ENCODE results near the gene CD82. TPM values are rescaled to one million over a fixed set of nuclear protein-coding genes. Genes with fewer than 3 reads are reported as not detected.
A peak's percentile ranks its signal among the peaks of the same experiment; 100 is the strongest.

Gene CD82
- total RNA-seq, 1 donor = 23.2 TPM

GRCh38 chr11:44621140-44621681 lies 55.7 kb downstream of the CD82 start:
- Histone ChIP-seq H2AFZ (ENCODE audit: low read length) (no peak overlapping the region), H3K79me2 (ENCODE audit: insufficient read depth, low read length) (no peaks in the 10 kb centered on the region), H4K20me1 (ENCODE audit: insufficient read depth, low read length) (peaks cover 2% of the 10 kb centered on the region), H3K36me3 (ENCODE audit: insufficient read depth, low read length) (peaks cover 3% of the 10 kb centered on the region), H3K4me3 (ENCODE audit: insufficient read depth, low read length) (no peak overlapping the region), H3K27me3 (ENCODE audit: insufficient read depth, low read length) (no peaks in the 10 kb centered on the region), H3K4me2 (ENCODE audit: insufficient read depth, low read length) (peak overlapping the region; percentile 62), H3K27ac (ENCODE audit: low read depth, low read length) (no peak overlapping the region), H3K9me3 (ENCODE audit: low read depth, low read length) (no peaks in the 10 kb centered on the region), H3K4me1 (ENCODE audit: insufficient read depth, low read length) (peaks cover 2% of the 10 kb centered on the region)
- DNase-seq (ENCODE audit: insufficient read length, low spot score, missing footprints) = peak; percentile 98
- peak; percentile 92 for TF ChIP-seq CTCF (IDR thresholded peaks at IDR 0.05; ENCODE audit: extremely low read depth, low read depth, low read length)

DNA sequence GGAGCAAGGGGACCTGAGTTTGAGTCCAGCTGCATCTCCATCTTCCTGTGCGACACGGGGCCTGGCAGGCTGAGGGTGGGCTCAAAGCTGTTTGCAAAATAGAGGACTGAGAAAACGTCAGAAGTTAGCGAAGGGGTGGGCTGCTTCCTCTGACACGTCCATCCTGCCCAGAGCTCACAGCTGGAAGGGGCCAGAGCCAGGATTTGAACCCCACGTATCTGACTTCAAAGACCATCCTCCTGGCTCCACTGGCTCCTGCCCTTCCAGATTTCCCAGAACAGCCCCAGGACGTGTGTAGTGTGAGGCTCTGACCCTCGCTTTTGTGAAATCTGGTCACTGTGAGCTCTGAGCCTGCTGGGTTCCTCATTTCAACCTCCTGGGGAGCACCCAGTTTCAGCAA lies 56.3 kb downstream of the CD82 start:
- peak; percentile 63 for DNase-seq (ENCODE audit: insufficient read length, low spot score, missing footprints)
- Histone ChIP-seq H2AFZ (ENCODE audit: low read length) (no peak overlapping the region), H3K79me2 (ENCODE audit: insufficient read depth, low read length) (no peaks in the 10 kb centered on the region), H3K4me1 (ENCODE audit: insufficient read depth, low read length) (peaks cover 2% of the 10 kb centered on the region), H4K20me1 (ENCODE audit: insufficient read depth, low read length) (peaks cover 2% of the 10 kb centered on the region), H3K4me2 (ENCODE audit: insufficient read depth, low read length) (no peak overlapping the region), H3K9me3 (ENCODE audit: low read depth, low read length) (peaks cover 2% of the 10 kb centered on the region), H3K36me3 (ENCODE audit: insufficient read depth, low read length) (no peaks in the 10 kb centered on the region), H3K27ac (ENCODE audit: low read depth, low read length) (no peak overlapping the region), H3K27me3 (ENCODE audit: insufficient read depth, low read length) (no peaks in the 10 kb centered on the region), H3K4me3 (ENCODE audit: insufficient read depth, low read length) (no peak overlapping the region)
- no peak for TF ChIP-seq CTCF (IDR thresholded peaks at IDR 0.05; ENCODE audit: extremely low read depth, low read depth, low read length)

DNA sequence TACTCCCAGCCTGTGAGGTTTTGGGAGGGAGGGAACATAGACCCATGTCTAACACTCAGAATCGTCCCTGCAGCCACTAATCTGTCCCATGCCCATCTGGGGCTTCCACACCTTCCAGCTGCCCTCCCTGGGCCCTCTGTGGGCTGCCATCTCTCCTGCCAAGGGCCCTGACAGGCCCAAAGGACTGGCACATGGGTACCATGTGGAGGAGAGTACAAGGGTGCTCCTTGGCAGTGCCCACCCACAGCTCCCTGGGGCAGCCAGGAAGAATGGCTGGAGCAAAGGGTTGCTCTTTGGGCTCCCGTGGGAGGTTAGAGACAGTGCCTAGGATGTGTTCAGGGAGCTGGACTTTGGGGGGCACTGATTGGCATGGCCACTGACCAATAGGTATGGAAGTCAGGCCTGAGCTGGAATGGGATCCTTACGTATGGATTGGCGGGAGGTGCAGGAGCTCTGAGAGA lies 56.8 kb downstream of the CD82 start:
- peak; percentile 35 for DNase-seq (ENCODE audit: insufficient read length, low spot score, missing footprints)
- no peaks in the 10 kb centered on the region for H3K36me3 ChIP-seq (ENCODE audit: insufficient read depth, low read length)
- no peak overlapping the region for H2AFZ ChIP-seq (ENCODE audit: low read length)
- no peak for TF ChIP-seq CTCF (IDR thresholded peaks at IDR 0.05; ENCODE audit: extremely low read depth, low read depth, low read length)
- no peaks in the 10 kb centered on the region for H3K27me3 ChIP-seq (ENCODE audit: insufficient read depth, low read length)
- H3K4me2 ChIP-seq (ENCODE audit: insufficient read depth, low read length) = no peak overlapping the region
- H3K9me3 ChIP-seq (ENCODE audit: low read depth, low read length) = peaks cover 3% of the 10 kb centered on the region
- no peak overlapping the region for H3K4me3 ChIP-seq (ENCODE audit: insufficient read depth, low read length)
- H3K4me1 ChIP-seq (ENCODE audit: insufficient read depth, low read length) = peaks cover 2% of the 10 kb centered on the region
- H4K20me1 ChIP-seq (ENCODE audit: insufficient read depth, low read length) = peaks cover 2% of the 10 kb centered on the region
- no peaks in the 10 kb centered on the region for H3K79me2 ChIP-seq (ENCODE audit: insufficient read depth, low read length)
- H3K27ac ChIP-seq (ENCODE audit: low read depth, low read length) = no peak overlapping the region

DNA sequence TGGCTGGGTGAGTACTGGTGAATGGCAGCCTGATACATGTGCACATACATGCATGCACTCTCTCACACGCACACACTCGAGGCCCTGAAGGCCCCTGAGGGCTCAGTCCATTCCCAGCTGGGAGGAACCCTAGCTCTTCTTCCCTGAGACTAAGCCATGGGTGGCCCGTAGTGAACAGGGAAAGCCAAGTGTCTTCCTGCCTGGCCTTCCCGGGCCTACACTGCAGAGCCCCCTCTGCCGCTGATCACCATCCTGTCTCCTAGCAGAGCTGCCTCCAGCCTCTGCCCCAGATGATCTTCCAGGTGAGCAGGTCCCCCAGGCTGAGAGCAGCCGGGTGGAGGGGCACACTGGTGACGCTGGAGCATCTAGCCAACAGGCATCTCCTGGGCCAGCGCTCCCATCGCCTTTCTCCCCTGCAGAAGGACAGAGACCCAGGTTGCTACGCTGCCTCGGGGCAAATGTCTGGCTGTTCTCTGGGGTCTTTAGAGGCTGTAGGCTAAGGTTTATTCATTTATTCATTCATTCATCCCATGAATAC lies 57.3 kb downstream of the CD82 start:
- peak; percentile 58 for DNase-seq (ENCODE audit: insufficient read length, low spot score, missing footprints)
- H3K36me3 ChIP-seq (ENCODE audit: insufficient read depth, low read length) = no peaks in the 10 kb centered on the region
- no peak overlapping the region for H2AFZ ChIP-seq (ENCODE audit: low read length)
- no peak overlapping the region for H3K27ac ChIP-seq (ENCODE audit: low read depth, low read length)
- no peak overlapping the region for H3K4me3 ChIP-seq (ENCODE audit: insufficient read depth, low read length)
- peaks cover 2% of the 10 kb centered on the region for H3K4me1 ChIP-seq (ENCODE audit: insufficient read depth, low read length)
- H4K20me1 ChIP-seq (ENCODE audit: insufficient read depth, low read length) = peaks cover 2% of the 10 kb centered on the region
- H3K9me3 ChIP-seq (ENCODE audit: low read depth, low read length) = peaks cover 3% of the 10 kb centered on the region
- no peaks in the 10 kb centered on the region for H3K27me3 ChIP-seq (ENCODE audit: insufficient read depth, low read length)
- no peak for TF ChIP-seq CTCF (IDR thresholded peaks at IDR 0.05; ENCODE audit: extremely low read depth, low read depth, low read length)
- no peaks in the 10 kb centered on the region for H3K79me2 ChIP-seq (ENCODE audit: insufficient read depth, low read length)
- no peak overlapping the region for H3K4me2 ChIP-seq (ENCODE audit: insufficient read depth, low read length)
